Esophagus squamous epithelium (tissue), 5 donors: ENCODE results near the gene TNFRSF25. TPM values are rescaled to one million over a fixed set of nuclear protein-coding genes. Genes with fewer than 3 reads are reported as not detected.

Experiments
- DNase-seq: peaks from one replicate; lab custom pipeline; 2025; lab: John Stamatoyannopoulos, UW
- H3K27ac ChIP-seq, 4 donors: fragments of 200-600 bp; sonication (generic); one replicate each; pipeline ENCODE4 v1.5.1; 2016 to 2019; ENCODE audit warnings: mild to moderate bottlenecking in 1 of 4
- H3K27me3 ChIP-seq, 4 donors: fragments of 200-600 bp; sonication (generic); 1 replicate in 3 of 4; 2 replicates in 1 of 4; pipeline versions ENCODE4 v1.5.1 to v1.6.0; 2017 to 2021; ENCODE audit warnings: antibody characterized with exemption in 1 of 4
- H3K36me3 ChIP-seq, 3 donors: fragments of 200-600 bp; sonication (generic); one replicate each; pipeline ENCODE4 v1.5.1; 2016 to 2019
- H3K4me1 ChIP-seq, 3 donors: fragments of 200-600 bp; sonication (generic); one replicate each; pipeline ENCODE4 v1.5.1; 2017 to 2019
- H3K4me3 ChIP-seq, 4 donors: fragments of 200-600 bp; sonication (generic); 1 replicate in 3 of 4; 2 replicates in 1 of 4; pipeline ENCODE4 v1.5.1; 2016 to 2019; ENCODE audit warnings: mild to moderate bottlenecking in 2 of 4, moderate library complexity in 1 of 4
- H3K9me3 ChIP-seq, 3 donors: fragments of 200-600 bp; sonication (generic); one replicate each; pipeline ENCODE4 v1.5.1; 2016 to 2019
- CTCF ChIP-seq, 6 experiments: fragments of 450-650 bp in 4 of 6; fragments of 200-600 bp in 2 of 6; sonication (generic) in 2 of 6; IDR thresholded peaks; one replicate each; pipeline ENCODE4 v1.5.1; 2016 to 2019; ENCODE audit warnings: antibody characterized with exemption in 6 of 6, mild to moderate bottlenecking in 4 of 6, moderate library complexity in 4 of 6
- POLR2A ChIP-seq, 4 donors: fragments of 450-650 bp; IDR thresholded peaks; one replicate each; pipeline ENCODE4 v1.6.1; 2017; ENCODE audit warnings: antibody characterized with exemption in 4 of 4, mild to moderate bottlenecking in 4 of 4, moderate library complexity in 3 of 4
- WGBS, 2 donors: methylation state at CpG; one replicate each; pipeline ENCODE4 v1.1.5; 2018; 5-methylcytosine and 5-hydroxymethylcytosine counted together
- intact Hi-C: fragments of 100-400 bp; cut with DNase I; formaldehyde crosslinking; loops from one replicate; pipeline ENCODE4 v1.15.0; 2022
- total RNA-seq, 4 donors: library from RNA; depleted of rRNA; stranded (reverse); fragments of >200 nt; gene quantifications; one replicate each; pipeline ENCODE4 v1.1.0, GENCODE V29; 2016
- donor health status: DM: yes; HTN: yes; CAD: no.

The TNFRSF25 gene
- total RNA-seq, 4 donors from 2014 or later: 22.1 to 47.3 (median 34.3) TPM

- intact Hi-C loops: no loop called here
- H3K27me3 ChIP-seq: no peaks in the 10 kb centered on the region
- peak overlapping the region in 1 of 4 donors; percentile 11 for H3K27ac ChIP-seq
- DNase-seq: no peak
- H3K9me3 ChIP-seq: no peaks in the 10 kb centered on the region
- no peak for TF ChIP-seq POLR2A (IDR thresholded peaks at IDR 0.05)
- TF ChIP-seq CTCF (IDR thresholded peaks at IDR 0.05): no peak
- H3K4me1 ChIP-seq: peaks cover 10 to 53% (median 15%) of the 10 kb centered on the region in 3 donors
- no peak overlapping the region for H3K4me3 ChIP-seq
- peaks cover 13 to 78% (median 14%) of the 10 kb centered on the region in 3 donors for H3K36me3 ChIP-seq
- 71 to 92% methylated on average over 5 to 7 of the region's 13 CpGs for WGBS, 2 donors
Observed at GRCh38 chr1:6474815-6475282, 8.9 kb upstream of the TNFRSF25 start.

GRCh38 chr1:6473974-6474814 lies 8.2 kb upstream of the TNFRSF25 start:
- TF ChIP-seq CTCF (IDR thresholded peaks at IDR 0.05): no peak
- H3K36me3 ChIP-seq: peaks cover 19 to 84% (median 21%) of the 10 kb centered on the region in 3 donors
- H3K4me3 ChIP-seq: no peak overlapping the region
- WGBS, 2 donors: 50 to 80% methylated on average over 2 to 3 of the region's 33 CpGs
- DNase-seq: no peak
- intact Hi-C loops: no loop called here
- H3K4me1 ChIP-seq: peaks cover 10 to 53% (median 15%) of the 10 kb centered on the region in 3 donors
- peak overlapping the region in 1 of 4 donors; percentile 93 for H3K27ac ChIP-seq
- no peaks in the 10 kb centered on the region for H3K27me3 ChIP-seq
- H3K9me3 ChIP-seq: no peaks in the 10 kb centered on the region

- peaks cover 10 to 45% (median 15%) of the 10 kb centered on the region in 3 donors for H3K4me1 ChIP-seq
- H3K9me3 ChIP-seq: no peaks in the 10 kb centered on the region
- TF ChIP-seq CTCF (IDR thresholded peaks at IDR 0.05): no peak
- no peak for TF ChIP-seq POLR2A (IDR thresholded peaks at IDR 0.05)
- H3K36me3 ChIP-seq: peaks cover 21 to 94% (median 29%) of the 10 kb centered on the region in 3 donors
- no peaks in the 10 kb centered on the region for H3K27me3 ChIP-seq
- intact Hi-C loops: no loop called here
- no peak overlapping the region for H3K4me3 ChIP-seq
- H3K27ac ChIP-seq: peak overlapping the region; percentile 91 to 93 (median 92)
- no peak for DNase-seq
- no CpG with 5 or more reads among the region's 18 CpGs for WGBS, 2 donors
Observed at GRCh38 chr1:6473156-6473555, 7.2 kb upstream of the TNFRSF25 start.

- DNase-seq: no peak
- Histone ChIP-seq H3K9me3 (no peaks in the 10 kb centered on the region), H3K27me3 (no peaks in the 10 kb centered on the region), H3K4me1 (peaks cover 10 to 45% (median 15%) of the 10 kb centered on the region in 3 donors), H3K4me3 (no peak overlapping the region), H3K36me3 (peaks cover 27 to 94% (median 36%) of the 10 kb centered on the region in 3 donors), H3K27ac (peak overlapping the region; percentile 91 to 93 (median 92))
- TF ChIP-seq POLR2A (IDR thresholded peaks at IDR 0.05): no peak
- peak in 4 of 6 experiments; percentile 25 to 55 (median 40) for TF ChIP-seq CTCF (IDR thresholded peaks at IDR 0.05)
- intact Hi-C loops: no loop called here
- WGBS, 2 donors: 43 to 67% methylated on average over 1 to 3 of the region's 10 CpGs
Observed at GRCh38 chr1:6472391-6472790, 6.4 kb upstream of the TNFRSF25 start.

GRCh38 chr1:6471970-6472368 lies 6.0 kb upstream of the TNFRSF25 start:
- H3K27ac ChIP-seq: peak overlapping the region; percentile 91 to 93 (median 92)
- intact Hi-C loops: no loop called here
- no peaks in the 10 kb centered on the region for H3K27me3 ChIP-seq
- H3K4me1 ChIP-seq: peaks cover 10 to 45% (median 15%) of the 10 kb centered on the region in 3 donors
- no peaks in the 10 kb centered on the region for H3K9me3 ChIP-seq
- peaks cover 30 to 94% (median 37%) of the 10 kb centered on the region in 3 donors for H3K36me3 ChIP-seq
- WGBS, 2 donors: 60% methylated on average over 1 of the region's 7 CpGs; no CpG with 5 or more reads in 1 of the 2 donors
- no peak for DNase-seq
- H3K4me3 ChIP-seq: peak overlapping the region in 1 of 4 donors; percentile 28
- TF ChIP-seq POLR2A (IDR thresholded peaks at IDR 0.05): peak in 1 of 4 donors; percentile 13
- no peak for TF ChIP-seq CTCF (IDR thresholded peaks at IDR 0.05)
